ENCODE results near the gene NFASC. TPM values are rescaled to one million over a fixed set of nuclear protein-coding genes. Genes with fewer than 3 reads are reported as not detected.

The NFASC gene
- total RNA-seq, 2 donors from 2014 or later = 0.11 to 1.8 TPM

- H3K36me3 Mint-ChIP-seq = no peaks in the 10 kb centered on the region
- H3K9me3 Mint-ChIP-seq = no peaks in the 10 kb centered on the region
- H3K27ac Mint-ChIP-seq = no peak overlapping the region
- DNase-seq (ENCODE audit: low spot score in 2 of 2) (no peak), ATAC-seq (no peak)
Observed at GRCh38 chr1:205041998-205042910, 171.6 kb downstream of the NFASC start.

GRCh38 chr1:205042911-205043806 is 172.5 kb downstream of the NFASC start, which contains the start of gene CNTN2:
TSS of gene CNTN2 (plus strand) at chr1:205043212. CDS start at chr1:205053186, 9,974 bp downstream.
- DNase-seq (ENCODE audit: low spot score in 2 of 2) (no peak), ATAC-seq (no peak)
- Mint-ChIP-seq H3K36me3 (no peaks in the 10 kb centered on the region), H3K27ac (no peak within 1 kb of the TSS), H3K9me3 (no peaks in the 10 kb centered on the region)

- H3K9me3 Mint-ChIP-seq = no peaks in the 10 kb centered on the region
- no peak overlapping the region for H3K27ac Mint-ChIP-seq
- DNase-seq (ENCODE audit: low spot score in 2 of 2) (no peak), ATAC-seq (no peak)
- H3K36me3 Mint-ChIP-seq = no peaks in the 10 kb centered on the region
Observed at GRCh38 chr1:205043866-205044265, 173.2 kb downstream of the NFASC start.

GRCh38 chr1:205044741-205045140 is 174.1 kb downstream of the NFASC start:
- ATAC-seq = no peak
- no peaks in the 10 kb centered on the region for H3K9me3 Mint-ChIP-seq
- H3K36me3 Mint-ChIP-seq = no peaks in the 10 kb centered on the region
- no peak overlapping the region for H3K27ac Mint-ChIP-seq
- DNase-seq (ENCODE audit: low spot score in 2 of 2) = no peak

GRCh38 chr1:205045146-205045545 is 174.5 kb downstream of the NFASC start:
- no peaks in the 10 kb centered on the region for H3K36me3 Mint-ChIP-seq
- ATAC-seq (no peak), DNase-seq (ENCODE audit: low spot score in 2 of 2) (no peak)
- H3K27ac Mint-ChIP-seq = no peak overlapping the region
- no peaks in the 10 kb centered on the region for H3K9me3 Mint-ChIP-seq

GRCh38 chr1:205046870-205047269 is 176.2 kb downstream of the NFASC start:
- Mint-ChIP-seq H3K36me3 (no peaks in the 10 kb centered on the region), H3K9me3 (no peaks in the 10 kb centered on the region), H3K27ac (no peak overlapping the region)
- DNase-seq (ENCODE audit: low spot score in 2 of 2) (no peak), ATAC-seq (no peak)

- no peaks in the 10 kb centered on the region for H3K36me3 Mint-ChIP-seq
- no peak for ATAC-seq
Observed at GRCh38 chr1:205047764-205048231, 177.1 kb downstream of the NFASC start.

GRCh38 chr1:205048382-205048781 is 177.7 kb downstream of the NFASC start:
- Mint-ChIP-seq H3K27ac (no peak overlapping the region), H3K9me3 (no peaks in the 10 kb centered on the region), H3K36me3 (no peaks in the 10 kb centered on the region)
- ATAC-seq = no peak
- no peak for DNase-seq (ENCODE audit: low spot score in 2 of 2)

More at GRCh38 chr1:205047764-205048231, 177.1 kb downstream of the NFASC start:
- DNase-seq (ENCODE audit: low spot score in 2 of 2) = no peak
- Mint-ChIP-seq H3K9me3 (no peaks in the 10 kb centered on the region), H3K27ac (no peak overlapping the region)

- DNase-seq (ENCODE audit: low spot score in 2 of 2) (no peak), ATAC-seq (no peak)
- Mint-ChIP-seq H3K9me3 (no peaks in the 10 kb centered on the region), H3K36me3 (no peaks in the 10 kb centered on the region), H3K27ac (no peak overlapping the region)
Observed at GRCh38 chr1:205049479-205049878, 178.8 kb downstream of the NFASC start.

GRCh38 chr1:205052690-205053089 is 182.0 kb downstream of the NFASC start:
- no peaks in the 10 kb centered on the region for H3K9me3 Mint-ChIP-seq
- no peaks in the 10 kb centered on the region for H3K36me3 Mint-ChIP-seq
- ATAC-seq (no peak), DNase-seq (ENCODE audit: low spot score in 2 of 2) (no peak)
- no peak overlapping the region for H3K27ac Mint-ChIP-seq

- ATAC-seq (no peak), DNase-seq (ENCODE audit: low spot score in 2 of 2) (no peak)
- H3K36me3 Mint-ChIP-seq = no peaks in the 10 kb centered on the region
- no peaks in the 10 kb centered on the region for H3K9me3 Mint-ChIP-seq
- peak overlapping the region in 1 of 2 donors; percentile 44 for H3K27ac Mint-ChIP-seq
Observed at GRCh38 chr1:205053296-205053695, 182.6 kb downstream of the NFASC start.

GRCh38 chr1:205054013-205054412 is 183.4 kb downstream of the NFASC start:
- ATAC-seq (no peak), DNase-seq (ENCODE audit: low spot score in 2 of 2) (no peak)
- H3K9me3 Mint-ChIP-seq = no peaks in the 10 kb centered on the region
- no peaks in the 10 kb centered on the region for H3K36me3 Mint-ChIP-seq
- no peak overlapping the region for H3K27ac Mint-ChIP-seq

- Mint-ChIP-seq H3K36me3 (no peaks in the 10 kb centered on the region), H3K9me3 (no peaks in the 10 kb centered on the region), H3K27ac (no peak overlapping the region)
- DNase-seq (ENCODE audit: low spot score in 2 of 2) (no peak), ATAC-seq (no peak)
Observed at GRCh38 chr1:205056188-205056611, 185.5 kb downstream of the NFASC start.

GRCh38 chr1:205056956-205057568 is 186.4 kb downstream of the NFASC start:
- no peak for DNase-seq (ENCODE audit: low spot score in 2 of 2)
- Mint-ChIP-seq H3K9me3 (no peaks in the 10 kb centered on the region), H3K36me3 (no peaks in the 10 kb centered on the region), H3K27ac (no peak overlapping the region)
- ATAC-seq = no peak

- ATAC-seq = no peak
- no peak for DNase-seq (ENCODE audit: low spot score in 2 of 2)
- H3K27ac Mint-ChIP-seq = no peak overlapping the region
- no peaks in the 10 kb centered on the region for H3K9me3 Mint-ChIP-seq
- no peaks in the 10 kb centered on the region for H3K36me3 Mint-ChIP-seq
Observed at GRCh38 chr1:205057808-205058575, 187.3 kb downstream of the NFASC start.

GRCh38 chr1:205058853-205059252 is 188.2 kb downstream of the NFASC start:
- DNase-seq (ENCODE audit: low spot score in 2 of 2) (no peak), ATAC-seq (no peak)
- no peaks in the 10 kb centered on the region for H3K9me3 Mint-ChIP-seq
- no peak overlapping the region for H3K27ac Mint-ChIP-seq
- H3K36me3 Mint-ChIP-seq = no peaks in the 10 kb centered on the region
